ENCODE data around the gene RASA2.
A peak's percentile ranks its signal among the peaks of the same experiment; 100 is the strongest.

Gene RASA2, protein sequence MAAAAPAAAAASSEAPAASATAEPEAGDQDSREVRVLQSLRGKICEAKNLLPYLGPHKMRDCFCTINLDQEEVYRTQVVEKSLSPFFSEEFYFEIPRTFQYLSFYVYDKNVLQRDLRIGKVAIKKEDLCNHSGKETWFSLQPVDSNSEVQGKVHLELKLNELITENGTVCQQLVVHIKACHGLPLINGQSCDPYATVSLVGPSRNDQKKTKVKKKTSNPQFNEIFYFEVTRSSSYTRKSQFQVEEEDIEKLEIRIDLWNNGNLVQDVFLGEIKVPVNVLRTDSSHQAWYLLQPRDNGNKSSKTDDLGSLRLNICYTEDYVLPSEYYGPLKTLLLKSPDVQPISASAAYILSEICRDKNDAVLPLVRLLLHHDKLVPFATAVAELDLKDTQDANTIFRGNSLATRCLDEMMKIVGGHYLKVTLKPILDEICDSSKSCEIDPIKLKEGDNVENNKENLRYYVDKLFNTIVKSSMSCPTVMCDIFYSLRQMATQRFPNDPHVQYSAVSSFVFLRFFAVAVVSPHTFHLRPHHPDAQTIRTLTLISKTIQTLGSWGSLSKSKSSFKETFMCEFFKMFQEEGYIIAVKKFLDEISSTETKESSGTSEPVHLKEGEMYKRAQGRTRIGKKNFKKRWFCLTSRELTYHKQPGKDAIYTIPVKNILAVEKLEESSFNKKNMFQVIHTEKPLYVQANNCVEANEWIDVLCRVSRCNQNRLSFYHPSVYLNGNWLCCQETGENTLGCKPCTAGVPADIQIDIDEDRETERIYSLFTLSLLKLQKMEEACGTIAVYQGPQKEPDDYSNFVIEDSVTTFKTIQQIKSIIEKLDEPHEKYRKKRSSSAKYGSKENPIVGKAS

DNA sequence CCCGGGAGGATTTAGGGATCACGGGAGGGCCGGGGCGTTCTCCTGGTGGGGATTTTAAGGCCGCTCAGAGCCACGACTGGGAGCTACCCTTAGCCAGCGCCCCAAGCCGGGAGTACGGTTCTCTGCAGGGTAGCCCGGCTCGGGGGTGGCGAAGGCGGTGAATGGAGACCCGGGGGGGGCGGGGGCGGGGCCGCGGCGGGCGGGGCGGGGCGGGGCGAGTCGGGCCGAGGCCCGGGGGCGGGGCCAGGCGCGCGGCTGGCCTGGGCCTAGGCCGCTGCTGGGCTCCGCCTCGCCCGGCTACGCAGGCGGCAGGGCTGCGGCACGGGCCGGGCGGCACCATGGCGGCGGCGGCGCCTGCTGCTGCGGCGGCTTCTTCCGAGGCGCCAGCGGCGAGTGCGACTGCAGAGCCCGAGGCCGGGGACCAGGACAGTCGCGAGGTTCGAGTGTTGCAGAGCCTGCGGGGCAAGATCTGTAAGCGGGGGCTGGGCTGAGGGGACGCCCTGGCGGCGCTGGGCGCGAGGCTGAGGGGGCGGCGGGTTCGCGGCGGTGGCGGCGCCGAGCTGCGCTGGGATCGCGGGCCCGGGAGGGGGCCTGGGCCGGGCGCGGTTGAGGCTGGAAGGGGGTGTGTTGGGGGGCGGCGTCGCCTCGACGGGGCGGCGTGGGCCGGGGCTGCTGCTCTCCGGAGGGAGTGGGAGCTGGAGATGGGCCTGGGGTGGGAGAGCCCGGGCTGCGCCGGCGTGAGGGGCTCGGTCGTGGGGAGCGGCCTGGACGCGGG is at the start of gene RASA2:
Gene RASA2, plus strand, starts transcription at position 282 of the 775 bp plus-strand sequence. Its CDS starts 57 bp downstream, at position 339.
- DNase-seq (ENCODE audit: low read depth in 1 of 2, low spot score in 1 of 2), result peak; percentile 33 to 48

DNA sequence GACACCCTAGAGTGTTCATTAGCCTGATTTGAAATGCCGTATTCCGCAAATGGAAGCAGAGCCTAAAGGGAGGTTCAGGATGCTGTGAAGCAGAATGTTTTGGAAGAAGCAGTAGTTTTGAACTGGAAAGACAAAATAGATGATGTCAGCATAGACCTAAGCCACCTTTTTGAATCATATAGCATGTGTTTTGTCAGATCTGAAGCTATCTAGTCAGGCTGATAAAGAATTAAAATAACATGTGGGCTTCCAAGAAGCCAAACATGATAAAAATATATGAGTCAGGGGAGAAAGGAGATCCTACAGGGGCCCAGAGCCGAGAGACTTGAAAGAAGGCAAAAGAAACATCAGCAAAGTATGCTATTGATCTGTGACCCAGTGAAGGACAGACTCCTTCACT is 47.2 kb upstream of the RASA2 start:
- DNase-seq (ENCODE audit: low read depth in 1 of 2, low spot score in 1 of 2), result no peak

DNA sequence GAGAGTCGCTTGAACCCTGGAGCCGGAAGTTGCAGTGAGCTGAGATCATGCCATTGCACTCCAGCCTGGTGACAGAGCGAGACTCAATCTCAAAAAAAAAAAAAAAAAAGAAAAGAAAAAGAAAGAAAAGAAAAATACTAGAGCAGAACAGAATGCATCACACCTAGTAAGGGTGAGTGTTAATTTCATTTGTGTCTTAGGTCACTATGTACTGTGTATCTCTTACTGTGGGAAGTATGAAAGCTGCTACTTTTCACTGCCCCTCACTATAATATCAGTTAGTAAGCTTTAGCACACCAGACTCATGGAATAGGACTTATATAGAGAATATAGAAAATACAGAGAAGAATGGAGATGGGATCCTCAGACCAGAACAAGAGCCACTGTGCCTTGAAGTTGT is 45.9 kb upstream of the RASA2 start:
- DNase-seq (ENCODE audit: low read depth in 1 of 2, low spot score in 1 of 2), result no peak

DNA sequence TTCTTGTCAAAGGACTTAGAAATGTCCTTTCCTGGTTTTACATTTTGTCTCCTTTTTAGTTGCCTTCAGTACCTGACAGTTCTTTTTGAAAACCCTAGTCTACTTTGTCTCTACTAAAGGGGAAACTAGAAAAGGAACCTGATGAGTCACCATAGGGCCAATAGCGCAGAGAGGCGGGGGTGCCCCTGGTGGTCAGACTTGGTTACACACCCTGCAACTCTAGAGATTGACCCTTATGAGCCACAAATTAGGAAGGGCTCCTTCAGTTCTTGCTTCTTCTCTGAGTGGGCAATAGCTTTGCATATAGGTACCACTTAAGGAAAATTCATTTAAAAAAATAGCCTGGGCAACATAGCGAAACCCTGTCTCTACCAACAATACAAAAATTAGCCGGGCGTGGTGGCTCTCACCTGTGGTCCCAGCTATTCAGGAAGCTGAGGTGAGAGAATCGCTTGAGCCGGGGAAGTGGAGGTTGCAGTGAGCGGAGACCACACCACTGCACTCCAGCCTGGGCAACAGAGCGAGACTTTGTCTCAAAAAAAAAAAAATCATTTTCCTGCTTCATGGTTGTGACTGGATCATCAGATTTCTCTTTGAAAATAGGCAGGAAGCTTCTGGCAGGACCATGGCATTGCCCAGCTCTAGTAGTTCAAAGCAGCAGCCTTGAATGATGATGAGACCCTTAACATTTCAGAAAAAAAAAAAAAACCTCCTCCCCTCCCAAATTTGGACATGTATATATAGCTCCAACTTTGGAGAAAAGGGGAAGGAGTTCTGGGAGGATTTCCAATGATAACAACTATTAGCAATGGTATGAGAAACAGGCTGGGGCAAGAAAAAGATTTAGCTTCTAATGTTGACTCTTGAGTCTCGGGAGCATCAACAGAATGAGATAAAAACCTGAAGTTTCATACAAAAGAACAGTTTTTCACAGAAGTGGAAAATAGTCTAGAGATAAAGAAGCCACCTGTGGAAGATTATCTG is 45.2 kb upstream of the RASA2 start:
- peak; percentile 59 to 67 for DNase-seq (ENCODE audit: low read depth in 1 of 2, low spot score in 1 of 2)

DNA sequence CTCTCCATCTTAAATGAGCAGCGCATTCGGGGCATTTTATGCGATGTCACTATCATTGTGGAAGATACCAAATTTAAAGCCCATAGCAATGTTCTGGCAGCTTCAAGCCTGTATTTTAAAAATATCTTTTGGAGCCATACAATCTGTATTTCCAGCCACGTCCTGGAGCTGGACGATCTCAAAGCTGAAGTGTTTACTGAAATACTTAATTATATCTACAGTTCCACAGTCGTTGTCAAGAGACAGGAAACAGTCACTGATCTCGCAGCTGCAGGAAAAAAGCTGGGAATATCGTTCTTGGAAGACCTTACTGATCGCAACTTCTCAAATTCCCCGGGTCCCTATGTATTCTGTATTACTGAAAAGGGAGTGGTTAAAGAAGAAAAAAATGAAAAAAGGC is 44.4 kb upstream of the RASA2 start:
- DNase-seq (ENCODE audit: low read depth in 1 of 2, low spot score in 1 of 2), result no peak

DNA sequence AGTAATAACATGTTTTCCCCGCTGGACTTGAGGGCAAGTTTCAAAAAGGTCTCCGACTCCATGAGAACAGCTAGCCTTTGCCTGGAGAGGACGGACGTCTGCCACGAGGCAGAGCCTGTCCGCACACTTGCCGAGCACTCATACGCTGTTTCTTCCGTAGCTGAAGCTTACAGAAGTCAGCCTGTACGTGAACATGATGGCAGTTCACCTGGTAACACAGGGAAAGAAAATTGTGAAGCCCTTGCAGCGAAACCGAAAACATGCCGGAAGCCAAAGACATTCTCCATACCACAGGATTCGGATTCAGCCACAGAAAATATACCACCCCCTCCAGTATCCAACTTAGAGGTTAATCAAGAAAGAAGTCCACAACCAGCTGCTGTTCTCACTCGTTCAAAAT is 43.9 kb upstream of the RASA2 start:
- no peak for DNase-seq (ENCODE audit: low read depth in 1 of 2, low spot score in 1 of 2)

DNA sequence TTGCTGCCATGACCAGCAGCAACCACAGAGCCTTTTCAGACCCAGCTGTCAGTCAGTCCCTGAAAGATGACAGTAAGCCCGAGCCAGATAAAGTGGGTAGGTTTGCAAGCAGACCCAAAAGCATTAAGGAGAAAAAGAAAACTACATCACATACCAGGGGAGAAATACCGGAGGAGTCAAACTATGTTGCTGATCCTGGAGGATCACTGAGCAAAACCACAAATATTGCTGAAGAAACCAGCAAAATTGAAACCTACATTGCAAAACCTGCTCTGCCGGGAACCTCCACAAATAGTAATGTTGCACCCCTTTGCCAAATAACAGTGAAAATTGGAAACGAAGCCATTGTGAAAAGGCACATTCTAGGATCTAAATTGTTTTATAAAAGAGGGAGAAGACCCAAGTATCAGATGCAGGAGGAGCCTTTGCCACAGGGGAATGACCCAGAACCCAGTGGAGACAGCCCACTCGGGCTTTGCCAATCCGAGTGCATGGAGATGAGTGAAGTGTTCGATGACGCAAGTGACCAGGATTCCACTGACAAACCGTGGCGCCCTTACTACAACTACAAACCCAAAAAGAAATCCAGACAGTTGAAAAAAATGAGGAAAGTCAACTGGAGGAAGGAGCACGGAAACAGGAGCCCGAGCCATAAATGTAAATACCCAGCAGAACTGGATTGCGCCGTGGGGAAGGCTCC is 42.1 kb upstream of the RASA2 start:
- DNase-seq (ENCODE audit: low read depth in 1 of 2, low spot score in 1 of 2), result no peak

DNA sequence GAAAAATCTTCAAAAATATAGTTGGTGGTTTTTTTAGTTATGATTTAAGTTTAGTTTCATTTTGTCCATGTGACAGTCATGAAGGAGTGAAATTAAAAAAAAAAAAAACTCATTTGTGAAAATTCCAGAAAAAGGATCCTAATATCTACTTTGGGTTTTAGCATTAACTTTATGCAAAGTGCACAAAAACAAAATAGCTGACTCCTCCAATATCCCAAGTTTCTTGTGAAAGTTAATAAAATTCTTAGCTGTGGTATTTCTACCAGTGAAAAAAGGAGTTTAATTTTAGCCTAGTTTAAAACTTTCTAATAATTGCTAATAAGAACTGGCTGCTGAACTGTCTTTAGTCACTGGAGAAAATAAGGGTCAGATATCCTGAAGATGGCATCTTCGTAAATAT is 40.8 kb upstream of the RASA2 start:
- DNase-seq (ENCODE audit: low read depth in 1 of 2, low spot score in 1 of 2), result no peak

DNA sequence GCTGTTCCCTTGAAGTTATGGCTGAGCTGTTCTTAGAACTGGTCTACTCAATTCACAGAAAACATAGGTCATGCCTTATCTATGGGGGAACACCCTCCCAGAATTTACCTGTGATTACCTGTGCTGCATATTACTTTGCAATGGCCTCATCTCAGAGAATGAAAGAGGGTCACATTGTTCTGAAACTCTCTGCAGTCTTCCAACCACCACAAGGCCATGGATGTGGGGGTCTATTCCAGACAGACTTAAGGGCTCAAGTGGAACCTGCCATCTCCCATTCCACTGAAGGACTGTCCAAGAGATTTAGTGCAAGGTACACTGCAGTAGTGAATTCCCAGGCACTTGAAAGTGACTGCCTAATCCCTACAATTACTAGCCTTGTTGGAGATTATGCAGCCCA is 40.1 kb upstream of the RASA2 start:
- DNase-seq (ENCODE audit: low read depth in 1 of 2, low spot score in 1 of 2), result no peak

DNA sequence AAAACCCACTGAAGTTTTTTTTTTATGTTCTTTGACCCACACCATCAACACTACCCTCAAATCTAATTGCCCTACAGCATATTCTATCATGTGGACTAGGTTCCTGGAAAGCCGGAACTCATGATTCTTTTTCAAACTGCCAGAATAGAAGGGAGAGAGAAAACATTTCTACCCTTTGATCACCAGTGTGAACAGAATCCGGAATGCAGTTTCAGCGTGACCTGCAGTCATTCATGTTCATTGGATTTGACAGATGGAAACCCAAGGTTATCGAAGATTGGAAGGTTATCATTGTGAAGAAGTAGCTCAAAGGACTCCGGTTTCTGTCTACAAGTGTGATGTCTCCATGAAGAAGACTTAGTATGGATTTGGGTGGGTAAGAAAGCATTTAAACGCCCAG is 39.4 kb upstream of the RASA2 start:
- no peak for DNase-seq (ENCODE audit: low read depth in 1 of 2, low spot score in 1 of 2)

DNA sequence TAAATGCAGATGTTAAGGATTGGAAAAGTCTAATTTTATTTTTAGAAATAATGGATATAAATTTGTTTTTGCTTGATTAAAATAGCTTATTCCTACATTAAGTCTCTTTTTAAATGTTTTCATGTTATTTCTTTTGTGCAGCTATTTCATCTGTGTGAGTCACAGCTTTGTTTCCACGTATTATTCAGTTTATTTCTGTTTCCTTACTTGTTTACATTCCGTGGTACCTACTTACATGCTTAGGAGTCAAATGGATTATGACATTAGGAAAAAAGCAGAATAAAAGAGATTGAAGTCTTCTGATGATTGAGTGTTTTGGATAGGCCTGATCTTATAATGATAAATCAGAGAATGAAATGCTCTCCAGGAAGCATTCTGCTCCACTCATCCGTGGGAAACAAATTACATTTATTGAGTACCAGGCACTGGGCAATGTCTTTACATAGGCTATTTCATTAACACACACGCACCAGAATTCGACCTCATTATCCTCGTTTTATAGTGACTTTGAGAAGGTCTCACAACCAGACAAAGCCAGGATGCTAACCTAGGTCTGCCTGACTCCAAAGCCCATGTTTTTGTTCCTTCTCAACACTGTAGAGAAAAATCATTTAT is 38.1 kb upstream of the RASA2 start:
- DNase-seq (ENCODE audit: low read depth in 1 of 2, low spot score in 1 of 2), result no peak

DNA sequence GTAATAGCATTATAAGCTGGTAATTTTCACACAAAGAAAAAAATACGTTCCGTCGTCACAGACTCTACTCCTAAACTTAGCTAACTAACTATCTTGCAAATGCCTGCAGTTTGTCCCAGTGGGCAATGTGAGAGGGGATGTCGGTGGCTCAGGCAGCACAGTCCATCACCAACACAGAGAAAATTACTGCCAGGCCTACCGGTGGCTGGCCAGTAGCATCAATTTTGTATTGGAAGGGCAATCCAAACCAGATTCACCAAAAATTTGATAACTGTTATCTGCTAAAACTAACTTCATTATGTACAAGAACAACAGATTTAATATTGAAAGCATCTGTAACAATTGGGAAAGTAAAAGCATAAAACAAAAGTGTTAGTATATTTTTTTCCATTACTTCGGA is 37.4 kb upstream of the RASA2 start:
- DNase-seq (ENCODE audit: low read depth in 1 of 2, low spot score in 1 of 2), result no peak

DNA sequence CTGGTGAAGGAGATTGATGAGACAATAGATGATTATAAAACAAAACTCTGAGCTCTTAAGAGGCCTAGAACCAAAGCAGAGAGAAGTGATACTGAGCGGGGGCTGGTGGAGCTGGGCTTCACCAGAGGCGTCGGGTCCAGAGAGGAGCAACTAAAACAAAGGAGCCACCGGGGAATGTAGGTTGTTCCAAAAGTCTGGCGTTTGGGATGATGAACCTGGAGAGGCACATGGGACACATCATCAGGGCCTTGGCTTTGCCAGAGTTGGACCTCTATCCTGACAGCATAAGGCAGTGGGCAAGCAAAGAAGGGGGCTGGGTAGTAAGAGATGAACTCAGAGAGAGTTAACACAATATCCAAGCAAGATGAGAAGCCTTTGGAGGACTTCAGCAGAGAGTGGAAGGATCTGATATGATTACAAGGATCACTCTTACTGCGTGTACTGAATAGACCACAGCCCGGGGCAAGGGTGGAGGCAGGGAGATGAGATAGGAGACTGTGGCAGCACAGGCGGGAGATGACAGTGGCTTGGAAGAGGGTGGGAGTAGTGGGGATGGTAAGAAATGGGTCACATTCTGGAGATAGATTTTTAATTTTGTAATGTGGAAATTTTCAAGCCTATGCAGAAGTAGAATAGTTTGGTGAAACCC is 36.0 kb upstream of the RASA2 start:
- DNase-seq (ENCODE audit: low read depth in 1 of 2, low spot score in 1 of 2), result no peak

DNA sequence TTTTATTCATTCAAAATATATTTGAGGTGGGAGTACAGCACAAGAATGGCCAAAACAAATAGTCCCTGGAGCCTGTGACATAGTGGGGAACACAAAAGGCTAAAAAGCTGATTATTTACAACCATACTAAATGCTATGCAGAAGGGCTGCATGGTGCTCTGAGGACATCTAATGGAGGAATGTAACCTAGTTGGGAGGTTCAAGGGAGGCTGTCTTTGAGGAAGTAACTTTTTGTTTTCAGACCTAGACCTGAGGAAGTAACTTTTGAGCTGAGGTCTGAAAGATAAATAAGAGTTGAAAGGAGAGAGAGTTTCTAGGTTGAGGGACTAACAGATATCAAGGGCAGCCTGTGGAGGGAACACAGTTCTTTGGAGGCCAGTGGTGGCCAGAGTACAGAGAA is 34.8 kb upstream of the RASA2 start:
- DNase-seq (ENCODE audit: low read depth in 1 of 2, low spot score in 1 of 2), result peak in 1 of 2 donors; percentile 27

DNA sequence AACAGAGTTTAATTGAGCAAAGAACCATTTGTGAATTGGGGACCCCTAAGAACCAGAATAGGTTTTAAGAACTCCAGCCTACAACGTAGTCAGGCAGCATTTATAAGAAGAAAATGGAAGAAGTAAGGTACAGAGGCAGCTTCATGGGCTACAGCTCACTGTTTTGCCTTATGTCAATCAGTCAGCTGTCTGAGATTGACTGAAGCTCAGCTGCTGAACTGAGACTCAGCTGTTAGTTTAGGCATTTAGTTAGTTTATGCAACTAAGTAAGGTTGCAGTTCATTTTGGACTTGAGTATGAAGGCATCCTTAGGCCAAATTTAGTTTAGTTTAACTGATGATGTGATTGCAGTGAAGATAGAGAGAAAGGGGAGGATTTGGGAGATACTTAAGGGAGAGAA is 34.1 kb upstream of the RASA2 start:
- DNase-seq (ENCODE audit: low read depth in 1 of 2, low spot score in 1 of 2), result no peak

DNA sequence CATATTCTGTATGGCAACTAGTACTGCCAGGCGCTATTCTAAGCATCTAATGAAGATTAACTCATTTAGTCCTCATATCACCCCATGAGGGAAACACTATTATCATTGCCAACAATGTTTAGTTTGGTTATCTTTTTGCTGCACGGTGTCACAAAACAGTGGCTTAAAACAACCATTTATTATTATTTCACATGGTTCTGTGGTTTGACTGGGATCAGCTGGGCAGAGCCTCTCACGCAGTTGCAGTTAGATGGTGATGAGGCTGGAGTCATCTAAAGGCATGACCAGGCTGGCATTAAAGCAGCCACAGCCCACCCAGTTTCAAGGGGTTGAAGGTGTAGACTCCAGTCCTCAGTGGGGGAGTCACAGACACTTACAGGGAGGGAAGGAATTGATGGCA is 32.8 kb upstream of the RASA2 start:
- no peak for DNase-seq (ENCODE audit: low read depth in 1 of 2, low spot score in 1 of 2)

DNA sequence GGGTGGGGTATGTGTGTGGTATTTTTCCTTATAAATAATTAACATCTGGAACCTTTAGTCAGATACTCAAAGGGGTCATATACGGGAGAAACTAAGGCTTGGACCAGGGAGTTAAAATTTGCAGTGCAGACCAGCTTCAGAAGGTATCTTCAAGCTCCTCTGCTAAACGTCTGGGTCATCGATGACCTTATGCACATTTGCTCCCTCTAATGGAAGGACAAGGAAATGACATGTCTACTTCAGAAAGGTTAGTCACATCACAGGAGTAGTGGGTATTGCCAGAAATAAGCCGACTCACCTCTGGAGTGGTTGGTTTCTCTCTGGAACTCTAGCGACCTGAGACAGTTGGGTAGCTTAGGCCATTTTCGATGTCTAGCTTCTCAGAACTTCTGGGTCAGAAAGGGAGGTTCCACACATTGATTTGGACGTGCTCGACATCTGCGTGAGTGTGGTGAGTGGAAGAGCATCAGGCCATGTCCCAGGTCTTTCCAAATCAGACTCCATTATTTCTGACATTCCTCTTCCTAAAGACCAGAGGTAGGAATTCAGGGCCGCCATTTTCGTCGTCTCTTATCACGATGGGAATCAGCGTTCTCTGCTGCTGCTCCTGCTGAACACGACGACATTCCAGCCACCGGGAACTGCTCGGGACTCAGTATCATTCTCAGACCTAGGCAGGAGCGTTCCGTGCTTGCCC is 31.8 kb upstream of the RASA2 start:
- DNase-seq (ENCODE audit: low read depth in 1 of 2, low spot score in 1 of 2), result peak in 1 of 2 donors; percentile 30

DNA sequence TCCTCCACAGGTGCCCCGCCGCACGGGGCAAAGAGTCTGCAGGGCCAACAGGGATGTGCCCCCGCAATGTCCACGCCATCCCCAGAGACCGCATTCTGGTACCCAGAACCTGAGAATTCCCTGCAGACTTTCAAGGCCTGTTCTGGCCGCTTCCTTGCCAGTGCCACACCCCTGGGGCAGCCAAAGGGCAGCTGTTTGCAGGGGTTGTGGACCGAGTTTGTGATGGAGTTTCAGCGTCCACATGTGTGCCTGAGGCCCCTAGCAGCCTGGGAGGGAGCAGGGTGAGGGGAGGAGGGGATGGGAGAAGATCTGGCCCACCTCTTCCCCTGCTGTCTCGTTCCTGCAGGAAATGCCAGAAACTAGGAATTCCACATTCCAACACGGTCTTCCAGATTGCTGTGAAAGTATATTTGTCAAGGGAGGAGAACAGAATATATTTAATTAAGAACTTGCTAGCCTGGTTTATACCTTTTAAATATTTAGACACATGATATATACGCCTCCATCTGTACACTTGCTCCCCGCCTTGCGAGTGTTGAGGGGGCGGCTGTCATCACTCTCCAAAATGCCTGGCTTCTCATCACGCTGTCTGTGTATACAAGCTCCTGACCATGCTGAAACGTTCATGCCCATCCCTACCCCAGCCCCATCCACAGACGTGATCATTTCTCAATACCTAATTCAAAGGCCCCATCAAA is 31.1 kb upstream of the RASA2 start:
- no peak for DNase-seq (ENCODE audit: low read depth in 1 of 2, low spot score in 1 of 2)

Measured in activated CD4-positive, alpha-beta T cell treated with anti-CD3 and anti-CD28 coated beads, Interleukin-2, amount 50 U/mL, for 24 hours (primary cell).